Natural killer cell (primary cell): Measurements from ENCODE around the gene RAB40C. TPM values are rescaled to one million over a fixed set of nuclear protein-coding genes. Genes with fewer than 3 reads are reported as not detected.

Source experiments
- ATAC-seq, 3 donors: fragments of 150-1000 bp in 2 of 3; fragments of 200-7000 bp in 1 of 3; cut with Tn5 transposase; 1 replicate in 1 of 3; 2 replicates in 2 of 3; pipeline ENCODE4 v1.10.0; 2021; ENCODE audit warnings: mild to moderate bottlenecking in 2 of 3, moderate library complexity in 2 of 3
- DNase-seq, 2 donors: peaks; one replicate each; pipeline versions ENCODE4 v3.0.0 to v3.0.0-alpha.2; 2013 to 2021; ENCODE audit warnings: mixed read lengths in 1 of 2
- H3K27ac ChIP-seq: one replicate; pipeline ENCODE4 v1.5.1; 2013; ENCODE audit warnings: mild to moderate bottlenecking, low read length
- H3K27me3 ChIP-seq: one replicate; pipeline ENCODE4 v1.6.1; 2013; ENCODE audit warnings: low read length; ENCODE audit not compliant: control insufficient read depth, insufficient read depth
- H3K36me3 ChIP-seq: one replicate; pipeline ENCODE4 v1.6.1; 2013; ENCODE audit warnings: low read length; ENCODE audit not compliant: control insufficient read depth, insufficient read depth
- H3K4me1 ChIP-seq: one replicate; pipeline ENCODE4 v1.6.1; 2013; ENCODE audit warnings: low read length; ENCODE audit not compliant: control insufficient read depth, insufficient read depth
- H3K4me3 ChIP-seq: one replicate; pipeline ENCODE4 v1.5.1; 2013; ENCODE audit warnings: low read length
- H3K9me3 ChIP-seq: one replicate; pipeline ENCODE4 v1.6.1; 2013; ENCODE audit warnings: low read length; ENCODE audit not compliant: control insufficient read depth, insufficient read depth
- H3K27ac Mint-ChIP-seq, 2 donors: one replicate each; pipeline ENCODE4 v1.8.0; 2022; ENCODE audit warnings: mild to moderate bottlenecking in 2 of 2, mixed read lengths in 2 of 2, moderate library complexity in 1 of 2
- H3K27me3 Mint-ChIP-seq, 2 donors: one replicate each; pipeline ENCODE4 v1.8.0; 2022; ENCODE audit warnings: low read depth in 2 of 2, mixed read lengths in 2 of 2
- H3K36me3 Mint-ChIP-seq: one replicate; pipeline ENCODE4 v1.8.0; 2022; ENCODE audit warnings: mixed read lengths
- H3K4me1 Mint-ChIP-seq, 2 donors: one replicate each; pipeline ENCODE4 v1.8.0; 2022; ENCODE audit warnings: mixed read lengths in 2 of 2
- H3K4me3 Mint-ChIP-seq: one replicate; pipeline ENCODE4 v1.8.0; 2022; ENCODE audit warnings: mild to moderate bottlenecking, moderate library complexity, mixed read lengths
- H3K9me3 Mint-ChIP-seq, 2 donors: one replicate each; pipeline ENCODE4 v1.8.0; 2022; ENCODE audit warnings: mixed read lengths in 2 of 2
- CTCF ChIP-seq: fragments of 200-600 bp; IDR thresholded peaks from one replicate; pipeline ENCODE4 v1.8.0; 2022; ENCODE audit warnings: antibody characterized with exemption
- WGBS: methylation state at CpG from one replicate; pipeline ENCODE4 v1.1.7; 2013; ENCODE audit warnings: missing lambda C conversion rate; ENCODE audit not compliant: insufficient coverage; 5-methylcytosine and 5-hydroxymethylcytosine counted together
- intact Hi-C: fragments of 100-400 bp; cut with micrococcal nuclease; formaldehyde crosslinking; loops from one replicate; pipeline ENCODE4 v1.14.2; 2022
- total RNA-seq, 4 donors: library from RNA; stranded (reverse); fragments of 120-200 nt in 1 of 4; gene quantifications; one replicate each; pipeline versions ENCODE4 v1.2.3 to v1.2.4, GENCODE V29; 2013 to 2022

Gene RAB40C
- total RNA-seq, 3 donors from 2014 or later (not counting 1 experiment from before 2014, with no cell fraction given): 12.7 to 20.8 (median 20.0) TPM

DNA sequence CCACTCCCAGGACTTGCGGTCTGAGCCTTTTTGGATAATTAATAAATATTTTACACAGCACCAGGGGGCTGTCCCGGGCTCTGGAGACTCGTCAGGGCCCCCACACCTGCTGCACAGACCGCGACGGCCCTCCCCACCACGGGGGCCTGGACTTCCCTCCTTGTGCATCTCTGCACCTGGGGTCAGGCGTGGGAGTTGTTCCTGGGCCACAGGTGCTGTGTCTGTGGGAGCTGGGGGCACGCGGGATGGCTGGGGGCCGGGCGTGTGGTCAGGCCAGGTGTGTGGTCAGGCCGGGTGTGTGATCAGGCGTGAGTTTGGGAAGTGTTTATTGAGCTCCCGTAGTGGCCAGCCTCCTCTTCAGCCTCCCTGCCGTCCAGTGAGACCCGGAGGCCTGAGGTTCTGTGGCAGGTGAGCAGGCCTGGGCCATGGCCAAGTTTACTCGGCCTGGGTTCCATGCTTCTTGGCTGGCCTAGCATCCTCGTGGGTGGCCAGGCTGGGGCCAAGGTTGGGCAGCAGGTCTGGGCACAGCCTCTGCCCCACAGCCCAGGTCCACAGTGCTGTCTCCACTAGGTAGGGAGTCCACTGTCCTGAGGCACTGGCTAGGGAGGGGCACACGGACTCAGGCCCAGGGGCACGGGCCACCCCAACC lies 88.5 kb downstream of the RAB40C start:
- no peak for DNase-seq
- Mint-ChIP-seq H3K4me1 (peaks cover 0 to 29% of the 10 kb centered on the region in 2 donors), H3K4me3 (peak overlapping the region; percentile 74), H3K36me3 (no peaks in the 10 kb centered on the region), H3K27ac (no peak overlapping the region), H3K9me3 (no peaks in the 10 kb centered on the region), H3K27me3 (no peaks in the 10 kb centered on the region)
- Histone ChIP-seq H3K9me3 (no peaks in the 10 kb centered on the region), H3K4me3 (no peak overlapping the region), H3K27ac (no peak overlapping the region), H3K4me1 (peaks cover 52% of the 10 kb centered on the region), H3K27me3 (peaks cover 3% of the 10 kb centered on the region), H3K36me3 (peaks cover 20% of the 10 kb centered on the region)
- no peak for TF ChIP-seq CTCF
- intact Hi-C loops: no loop called here
- ATAC-seq: no peak
- WGBS: 74% methylated on average over 20 of the region's 21 CpGs

Other genes starting within 250 kb of the RAB40C start
- 100 to 1,000 TPM; 100 to 122 (median 106) TPM for gene AXIN1, start 237.3 kb upstream of the RAB40C start, total RNA-seq
- 10 to 100 TPM; 33.9 to 38.9 (median 37.5) TPM for gene MRPL28, start 219.5 kb upstream of the RAB40C start, total RNA-seq
- gene PGAP6, start 208.1 kb upstream of the RAB40C start, total RNA-seq: 10 to 100 TPM; 48.0 to 66.7 (median 54.2) TPM
- 10 to 100 TPM; 10.7 to 27.4 (median 25.4) TPM for gene NME4, start 192.9 kb upstream of the RAB40C start, total RNA-seq
- 10 to 100 TPM in 2 of 3 donors, 1 to 10 TPM in 1; 9.5 to 13.0 (median 12.9) TPM for gene DECR2, start 188.2 kb upstream of the RAB40C start, total RNA-seq
- gene RAB11FIP3, start 164.4 kb upstream of the RAB40C start, total RNA-seq: 10 to 100 TPM; 51.0 to 61.2 (median 55.3) TPM
- gene CAPN15, start 62.4 kb upstream of the RAB40C start, total RNA-seq: 100 to 1,000 TPM; 151 to 275 (median 186) TPM
- under 1 TPM in 1 of 3 donors, not detected in 2; 0.20 TPM for gene PRR35, start 29.7 kb upstream of the RAB40C start, total RNA-seq
- under 1 TPM; 0.28 to 0.75 (median 0.35) TPM for gene NHLRC4, start 23.1 kb upstream of the RAB40C start, total RNA-seq
- 10 to 100 TPM; 27.6 to 40.5 (median 37.0) TPM for gene PIGQ, start 20.1 kb upstream of the RAB40C start, total RNA-seq
- gene WFIKKN1, start 40.9 kb downstream of the RAB40C start, total RNA-seq: 1 to 10 TPM in 1 of 3 donors, under 1 TPM in 2; 0.60 to 1.7 (median 0.75) TPM
- gene METTL26, start 46.2 kb downstream of the RAB40C start, total RNA-seq: 10 to 100 TPM; 33.7 to 36.3 (median 36.1) TPM
- gene MCRIP2, start 51.8 kb downstream of the RAB40C start, total RNA-seq: 10 to 100 TPM; 11.3 to 17.4 (median 15.7) TPM
- 10 to 100 TPM; 16.7 to 22.8 (median 20.2) TPM for gene WDR90, start 59.3 kb downstream of the RAB40C start, total RNA-seq
- gene RHOT2, start 78.1 kb downstream of the RAB40C start, total RNA-seq: 100 to 1,000 TPM; 205 to 216 (median 211) TPM
- 1 to 10 TPM; 2.9 to 4.2 (median 4.2) TPM for gene RHBDL1, start 85.6 kb downstream of the RAB40C start, total RNA-seq
- gene STUB1, start 90.3 kb downstream of the RAB40C start, total RNA-seq: 10 to 100 TPM; 89.5 to 95.4 (median 93.5) TPM
- 10 to 100 TPM; 29.5 to 32.6 (median 31.5) TPM for gene JMJD8, start 94.3 kb downstream of the RAB40C start, total RNA-seq
- 10 to 100 TPM in 2 of 3 donors, 1 to 10 TPM in 1; 8.8 to 14.1 (median 10.2) TPM for gene WDR24, start 100.3 kb downstream of the RAB40C start, total RNA-seq
- gene FBXL16, start 115.7 kb downstream of the RAB40C start, total RNA-seq: under 1 TPM in 2 of 3 donors, not detected in 1; 0.48 to 0.79 TPM
- gene METRN, start 125.1 kb downstream of the RAB40C start, total RNA-seq: 10 to 100 TPM; 11.8 to 16.6 (median 14.3) TPM
- 10 to 100 TPM; 33.7 to 39.0 (median 37.7) TPM for gene ANTKMT, start 131.1 kb downstream of the RAB40C start, total RNA-seq
- gene CCDC78, start 136.4 kb downstream of the RAB40C start, total RNA-seq: 10 to 100 TPM in 1 of 3 donors, 1 to 10 TPM in 2; 6.2 to 10.0 (median 7.7) TPM
- 10 to 100 TPM; 13.5 to 21.5 (median 15.7) TPM for gene HAGHL, start 137.0 kb downstream of the RAB40C start, total RNA-seq
- 10 to 100 TPM; 36.9 to 39.8 (median 37.5) TPM for gene CIAO3, start 150.9 kb downstream of the RAB40C start, total RNA-seq
- not detected for gene MSLN, start 170.7 kb downstream of the RAB40C start, total RNA-seq
- gene RPUSD1, start 198.3 kb downstream of the RAB40C start, total RNA-seq: 10 to 100 TPM; 20.8 to 31.7 (median 29.6) TPM
- 10 to 100 TPM; 26.7 to 52.4 (median 40.5) TPM for gene CHTF18, start 198.6 kb downstream of the RAB40C start, total RNA-seq
- gene GNG13, start 210.7 kb downstream of the RAB40C start, total RNA-seq: not detected